ENCODE results near the gene ARHGAP10.

GRCh38 chr4:147770831-147771230 is 38.9 kb downstream of the ARHGAP10 start:
- TF ChIP-seq CTCF (IDR thresholded peaks at IDR 0.05) (no peak), POLR2A (IDR thresholded peaks at IDR 0.05) (no peak)

Measured in right lobe of liver (tissue), 4 donors.